D721Med (cell line): ENCODE results near the gene SPATA25.

ENCODE experiments used
- DNase-seq: peaks from one replicate; pipeline ENCODE4 v3.0.0; 2011; ENCODE audit warnings: low spot score; ENCODE audit not compliant: insufficient read length
- FAIRE-seq: peaks from 2 replicates; lab custom pipeline; 2011; peaks lifted over from hg19 to GRCh38; lab: Jason Lieb, UNC
- TF ChIP-seq, protein P1 (sequence below): IDR thresholded peaks from 2 replicates; pipeline ENCODE4 v1.5.1; 2012; ENCODE audit warnings: mild to moderate bottlenecking, control low read depth; ENCODE audit not compliant: insufficient read depth; ENCODE audit errors: missing control alignments

Gene SPATA25

DNA sequence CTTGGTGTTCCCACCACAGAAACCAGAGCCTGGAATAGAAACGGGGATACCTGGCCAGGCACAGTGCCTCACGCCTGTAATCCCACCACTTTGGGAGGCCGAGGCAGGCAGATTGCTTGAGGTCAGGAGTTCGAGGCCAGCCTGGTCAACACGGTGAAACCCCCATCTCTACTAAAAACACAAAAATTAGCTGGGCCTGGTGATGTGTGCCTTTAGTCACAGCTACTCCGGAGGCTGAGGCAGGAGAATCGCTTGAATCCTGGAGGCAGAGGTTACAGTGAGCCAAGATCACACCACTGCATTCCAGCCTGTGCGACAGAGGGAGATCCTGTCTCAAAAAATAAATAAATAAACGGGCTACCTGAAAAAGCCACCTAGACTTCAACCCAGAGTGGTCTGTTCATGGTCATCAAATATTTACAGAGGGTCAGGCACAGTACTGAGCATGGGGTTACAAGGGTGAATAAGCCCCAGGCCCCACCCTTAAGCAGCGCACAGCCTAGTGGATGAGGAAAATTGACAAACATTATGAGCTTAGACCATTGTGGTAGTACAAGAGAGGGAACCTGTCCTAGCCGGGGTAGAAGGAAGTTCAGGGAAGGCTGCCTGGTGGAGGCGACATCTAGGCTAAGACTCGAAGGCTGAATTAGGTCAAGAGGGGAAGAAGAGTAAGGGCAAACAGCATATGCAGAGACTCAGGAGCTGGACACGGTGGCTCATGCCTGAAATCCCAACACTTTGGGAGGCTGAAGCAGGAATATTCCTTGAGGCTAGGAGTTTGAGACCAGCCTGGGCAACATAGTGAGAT lies 39.9 kb upstream of the SPATA25 start:
- TF ChIP-seq, protein P1, sequence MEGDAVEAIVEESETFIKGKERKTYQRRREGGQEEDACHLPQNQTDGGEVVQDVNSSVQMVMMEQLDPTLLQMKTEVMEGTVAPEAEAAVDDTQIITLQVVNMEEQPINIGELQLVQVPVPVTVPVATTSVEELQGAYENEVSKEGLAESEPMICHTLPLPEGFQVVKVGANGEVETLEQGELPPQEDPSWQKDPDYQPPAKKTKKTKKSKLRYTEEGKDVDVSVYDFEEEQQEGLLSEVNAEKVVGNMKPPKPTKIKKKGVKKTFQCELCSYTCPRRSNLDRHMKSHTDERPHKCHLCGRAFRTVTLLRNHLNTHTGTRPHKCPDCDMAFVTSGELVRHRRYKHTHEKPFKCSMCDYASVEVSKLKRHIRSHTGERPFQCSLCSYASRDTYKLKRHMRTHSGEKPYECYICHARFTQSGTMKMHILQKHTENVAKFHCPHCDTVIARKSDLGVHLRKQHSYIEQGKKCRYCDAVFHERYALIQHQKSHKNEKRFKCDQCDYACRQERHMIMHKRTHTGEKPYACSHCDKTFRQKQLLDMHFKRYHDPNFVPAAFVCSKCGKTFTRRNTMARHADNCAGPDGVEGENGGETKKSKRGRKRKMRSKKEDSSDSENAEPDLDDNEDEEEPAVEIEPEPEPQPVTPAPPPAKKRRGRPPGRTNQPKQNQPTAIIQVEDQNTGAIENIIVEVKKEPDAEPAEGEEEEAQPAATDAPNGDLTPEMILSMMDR, result no peak
- FAIRE-seq, result no peak

GRCh38 chr20:45926731-45927070 lies 39.3 kb upstream of the SPATA25 start:
- FAIRE-seq (no peak), DNase-seq (no peak)
- TF ChIP-seq, protein P1, result no peak

More for the DNA sequence above, 39.9 kb upstream of the SPATA25 start:
- DNase-seq, result no peak

DNA sequence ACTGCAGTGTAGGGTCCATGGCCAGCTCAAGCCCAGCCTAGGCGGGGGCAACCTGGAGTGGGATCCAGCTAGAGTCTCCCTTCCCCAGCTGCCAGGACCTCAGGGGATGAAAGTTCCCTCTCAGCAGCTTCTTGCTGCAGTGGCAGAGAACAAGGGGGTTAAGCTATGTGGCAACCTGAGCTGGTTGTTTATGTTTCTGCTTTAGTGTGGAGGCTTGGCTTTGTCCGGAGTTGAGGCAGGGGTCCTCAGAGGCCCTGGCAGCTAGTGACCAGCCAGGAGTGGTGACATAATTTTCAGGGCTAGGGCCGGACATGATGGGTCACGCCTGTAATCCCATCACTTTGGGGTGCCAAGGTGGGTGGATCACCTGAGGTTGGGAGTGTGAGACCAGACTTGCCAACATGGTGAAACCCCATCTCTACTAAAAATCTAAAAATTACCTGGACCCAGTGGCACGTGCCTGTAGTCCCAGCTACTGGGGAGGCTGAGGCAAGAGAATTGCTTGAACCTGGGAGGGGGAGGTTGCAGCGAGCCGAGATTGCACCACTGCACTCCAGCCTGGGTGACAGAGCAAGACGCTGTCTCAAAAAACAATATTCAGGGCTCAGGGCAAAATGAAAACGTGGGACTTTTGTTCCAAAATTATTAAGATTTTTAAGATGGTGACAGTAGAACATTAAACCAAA lies 38.5 kb upstream of the SPATA25 start:
- FAIRE-seq, result no peak
- DNase-seq, result no peak
- TF ChIP-seq, protein P1, result no peak

DNA sequence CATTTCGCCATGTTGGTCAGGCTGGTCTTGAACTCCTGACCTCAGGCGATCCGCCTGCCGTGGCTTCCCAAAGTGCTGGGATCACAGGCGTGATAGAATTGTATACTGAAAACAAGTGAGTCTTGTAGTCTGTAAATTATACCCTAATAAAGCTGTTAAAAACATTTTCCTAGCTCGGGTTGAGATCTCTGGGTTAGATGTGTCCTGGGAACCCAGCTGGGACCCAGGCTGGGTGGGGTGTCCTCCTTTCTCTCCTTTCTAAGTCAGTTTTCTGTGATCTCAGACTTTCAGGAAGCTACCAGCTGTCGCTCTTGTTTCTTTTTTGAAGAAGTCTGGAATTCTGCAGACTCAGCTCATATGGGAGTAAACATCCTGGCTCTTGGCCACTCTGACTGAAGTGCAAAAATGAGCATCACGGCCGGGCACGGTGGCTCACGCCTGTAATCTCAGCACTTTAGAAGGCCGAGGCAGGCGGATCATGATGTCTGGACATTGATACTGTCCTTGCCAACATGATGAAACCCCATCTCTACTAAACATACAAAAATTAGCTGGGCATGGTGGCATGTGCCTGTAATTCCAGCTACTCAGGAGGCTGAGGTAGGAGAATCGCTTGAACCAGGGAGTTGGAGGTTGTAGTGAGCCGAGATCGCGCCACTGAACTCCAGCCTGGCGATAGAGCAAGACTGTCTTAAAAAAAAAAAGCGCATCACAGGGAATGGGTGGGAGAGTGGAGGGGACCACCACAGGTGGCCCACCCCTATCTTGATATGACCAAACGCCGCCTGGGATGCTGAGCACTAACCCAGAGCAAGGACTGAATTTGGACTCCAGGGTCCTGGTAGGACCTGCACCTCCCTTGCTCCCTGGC lies 37.2 kb upstream of the SPATA25 start:
- DNase-seq (no peak), FAIRE-seq (no peak)
- TF ChIP-seq, protein P1, result no peak

DNA sequence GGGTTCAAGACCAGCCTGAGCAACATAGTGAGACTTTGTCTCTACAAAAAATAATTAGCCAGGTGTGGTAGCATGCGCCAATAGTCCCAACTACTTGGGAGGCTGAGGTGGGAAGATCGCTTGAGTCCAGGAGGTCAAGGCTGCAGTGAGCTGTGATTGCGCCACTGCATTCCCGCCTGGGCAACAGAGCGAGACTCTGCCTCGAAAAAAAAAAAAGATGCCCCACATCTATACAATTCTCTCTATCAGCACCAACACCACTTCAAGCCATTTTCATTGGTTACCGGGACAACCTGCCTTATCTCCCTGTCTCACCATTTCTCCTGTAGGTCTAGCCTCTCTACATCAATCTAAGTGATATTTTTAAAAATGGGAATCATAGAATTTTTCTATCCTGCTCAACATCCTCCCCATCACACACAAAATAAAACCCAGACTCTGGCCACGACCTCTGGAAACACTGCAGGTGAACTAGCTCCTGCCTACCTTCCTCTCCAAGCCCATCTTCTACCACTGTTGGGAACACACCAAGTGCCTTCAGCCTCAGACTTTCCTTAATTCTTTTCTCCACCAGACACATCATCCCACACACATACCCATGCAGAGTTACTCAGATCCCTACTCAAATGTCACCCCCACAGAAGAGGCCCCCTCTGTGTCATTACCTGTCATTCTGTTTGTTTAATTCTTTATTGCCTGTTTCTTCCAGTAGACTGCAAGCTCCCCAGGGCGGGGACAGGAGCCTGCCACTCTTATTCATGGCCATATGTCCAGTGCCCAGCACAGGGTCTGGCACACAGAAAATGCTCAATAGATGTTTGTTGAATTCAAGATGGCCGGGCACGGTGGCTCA lies 34.1 kb upstream of the SPATA25 start:
- DNase-seq (no peak), FAIRE-seq (no peak)
- TF ChIP-seq, protein P1, result no peak
